HG03571 (cell line): ENCODE results near the gene SOCS1.

Experiments
- ATAC-seq: cut with Tn5 transposase; IDR thresholded peaks from one replicate; pipeline ENCODE4 v1.9.1; 2021; ENCODE audit not compliant: unreplicated experiment

The SOCS1 gene

DNA sequence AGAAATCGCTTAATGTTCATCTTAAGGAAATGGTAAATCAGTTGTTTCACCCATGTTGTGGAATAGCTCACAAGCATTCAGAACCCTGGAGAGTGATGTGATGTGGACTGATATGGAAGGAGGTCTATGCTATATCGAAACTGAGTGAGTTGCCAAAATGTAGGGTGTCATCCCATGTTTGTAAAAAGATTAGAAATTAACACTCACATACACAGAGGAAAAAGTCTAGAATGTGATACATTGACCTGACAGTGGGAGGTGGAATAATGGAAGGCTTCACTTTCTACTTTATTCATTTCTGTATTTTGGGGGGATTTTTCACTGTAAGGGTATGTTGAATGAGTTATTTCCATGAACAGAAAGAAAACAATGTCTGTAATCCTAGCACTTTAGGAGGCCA, 29.8 kb upstream of the SOCS1 start:
- no peak for ATAC-seq

DNA sequence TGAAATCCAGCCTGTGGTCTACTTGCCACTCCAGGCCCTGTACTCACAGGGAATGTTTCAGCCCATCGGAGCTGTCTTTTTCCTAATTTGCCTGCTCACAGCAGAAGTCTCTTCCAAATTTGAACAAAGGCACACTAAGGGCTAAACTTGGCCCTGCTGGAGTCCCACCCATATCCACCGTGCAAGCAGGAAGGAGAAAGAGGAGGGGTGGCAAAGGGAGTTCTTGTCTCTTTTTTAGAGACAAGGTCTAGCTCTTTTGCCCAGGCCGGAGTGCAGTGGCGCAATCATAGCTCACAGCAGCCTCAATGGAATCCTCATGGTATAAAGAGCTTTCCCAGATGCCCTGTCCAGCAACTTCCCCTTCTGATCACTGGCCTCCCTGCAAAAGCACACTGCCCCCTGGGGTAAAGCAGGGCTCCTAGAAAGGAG, 27.8 kb upstream of the SOCS1 start:
- ATAC-seq, result no peak

DNA sequence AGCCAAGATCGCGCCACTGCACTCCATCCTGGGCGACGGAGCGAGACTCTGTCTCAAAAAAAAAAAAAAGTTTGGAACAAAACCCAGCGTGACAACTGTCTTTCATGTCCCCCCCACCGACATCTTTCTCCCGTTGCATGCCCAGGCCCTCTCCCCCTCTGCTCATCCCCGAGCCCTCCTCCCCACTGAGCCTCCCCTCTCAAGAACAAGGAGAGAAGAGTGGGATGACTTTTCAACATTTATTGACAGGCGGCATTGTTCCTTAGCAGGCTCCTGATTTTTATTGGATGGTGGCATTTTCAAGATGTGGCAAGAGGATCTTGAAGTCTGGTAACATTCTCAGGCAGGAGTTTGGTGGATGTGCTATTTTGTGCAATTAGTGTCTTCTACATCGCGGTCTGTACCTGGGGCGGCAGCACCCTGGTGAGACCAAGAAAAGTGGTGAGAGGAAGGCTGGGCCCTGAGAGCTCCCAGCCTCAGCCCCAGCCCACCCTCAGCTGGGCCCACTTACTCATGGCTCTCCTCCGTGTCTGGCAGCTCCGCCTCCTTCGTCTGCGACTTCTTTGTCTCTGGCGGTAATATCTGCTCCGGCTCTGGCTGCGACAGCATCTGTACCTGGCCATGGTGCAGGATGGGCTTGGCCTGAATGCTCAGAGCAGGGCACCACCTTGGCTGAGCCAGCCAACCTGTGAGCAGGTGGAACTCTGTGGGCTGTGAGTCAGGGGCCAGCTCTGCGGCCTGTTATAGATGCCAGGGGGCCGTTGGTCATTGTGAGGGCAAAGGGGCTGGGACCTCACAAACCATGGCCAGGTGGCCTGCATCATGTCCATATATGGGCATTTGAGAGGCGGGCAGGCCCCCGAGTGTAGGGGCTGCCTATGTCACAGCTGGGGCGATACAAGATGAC, 24.9 kb upstream of the SOCS1 start, which contains the start of gene PRM1:
Gene PRM1, minus strand, starts transcription at position 715 of the 907 bp plus-strand sequence. Its CDS starts 92 bp downstream, at position 623.
- no peak for ATAC-seq

DNA sequence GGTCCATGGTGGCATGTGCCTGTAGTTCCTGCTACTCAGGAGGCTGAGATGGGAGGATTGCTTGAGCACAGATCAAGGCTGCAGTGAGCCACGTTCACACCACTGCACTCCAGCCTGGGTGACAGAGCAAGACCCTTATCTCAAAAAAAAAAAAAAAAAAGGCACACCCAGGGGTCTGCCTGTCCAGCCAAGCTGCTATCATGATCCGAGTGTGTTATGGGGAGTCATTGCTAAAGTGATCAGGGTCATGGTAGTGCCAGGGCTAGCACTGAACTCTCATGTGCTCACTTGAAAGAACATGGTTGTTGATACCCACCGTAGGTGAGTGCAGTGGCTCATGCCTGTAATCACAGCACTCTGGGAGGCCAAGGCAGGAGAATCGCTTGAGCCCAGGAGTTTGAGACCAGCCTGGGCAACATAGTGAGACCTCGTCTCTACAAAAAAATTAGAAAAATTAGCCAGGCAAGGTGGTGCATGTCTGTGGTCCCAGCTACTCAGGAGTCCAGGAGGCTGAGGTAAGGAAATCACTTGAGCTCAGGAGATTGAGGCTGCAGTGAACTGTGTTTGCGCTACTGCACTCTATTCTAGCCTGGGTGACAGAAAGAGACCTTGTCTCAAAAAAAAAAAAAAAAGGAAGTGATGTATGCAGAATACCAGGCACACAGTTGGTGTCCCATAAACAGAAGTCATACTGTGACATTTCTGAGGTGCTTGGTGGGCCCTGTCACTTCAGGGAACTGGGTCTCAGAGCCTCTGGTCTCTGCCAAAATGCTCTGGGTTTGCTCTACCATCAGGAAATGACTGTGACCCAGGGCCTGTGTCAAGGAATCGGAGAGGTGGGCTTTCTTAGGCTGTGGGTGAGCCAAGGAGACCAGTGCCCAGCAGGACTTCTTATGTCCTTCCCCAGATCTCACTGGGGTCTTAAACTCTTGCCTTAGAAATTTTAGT, 23.0 kb upstream of the SOCS1 start:
- ATAC-seq, result no peak

DNA sequence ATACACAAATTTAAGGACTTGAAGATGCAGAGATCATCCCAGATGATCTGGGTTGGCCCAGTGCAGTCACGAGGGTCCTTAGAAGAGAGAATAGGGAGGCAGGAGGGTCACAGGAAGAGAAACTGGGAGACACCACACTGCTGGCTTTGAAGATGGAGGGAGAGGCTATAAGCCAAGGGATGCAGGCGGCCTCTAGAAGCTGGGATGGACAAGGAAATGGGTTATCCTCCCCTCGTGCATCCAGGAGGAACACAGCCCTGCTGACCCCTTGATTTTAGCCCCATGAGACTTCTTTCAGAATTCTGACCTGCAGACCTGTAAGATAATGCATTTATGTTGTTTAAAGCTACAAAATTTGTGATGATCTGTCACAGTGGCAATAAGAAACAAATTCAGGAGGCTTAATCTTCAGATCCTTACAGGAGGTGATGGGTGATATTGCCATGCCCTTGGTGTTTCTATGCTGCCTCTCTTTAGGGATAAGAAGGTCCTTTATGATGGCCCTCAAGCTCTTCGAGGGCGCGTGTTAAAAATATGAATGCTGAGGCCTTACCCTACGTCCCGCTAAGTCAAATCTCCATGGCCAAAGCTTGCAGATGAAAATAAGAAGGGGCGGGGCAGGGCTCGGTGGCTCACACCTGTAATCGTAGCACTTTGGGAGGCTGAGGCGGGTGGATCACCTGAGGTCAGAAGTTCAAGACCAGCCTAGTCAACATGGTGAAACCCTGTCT, 21.8 kb upstream of the SOCS1 start:
- no peak for ATAC-seq

DNA sequence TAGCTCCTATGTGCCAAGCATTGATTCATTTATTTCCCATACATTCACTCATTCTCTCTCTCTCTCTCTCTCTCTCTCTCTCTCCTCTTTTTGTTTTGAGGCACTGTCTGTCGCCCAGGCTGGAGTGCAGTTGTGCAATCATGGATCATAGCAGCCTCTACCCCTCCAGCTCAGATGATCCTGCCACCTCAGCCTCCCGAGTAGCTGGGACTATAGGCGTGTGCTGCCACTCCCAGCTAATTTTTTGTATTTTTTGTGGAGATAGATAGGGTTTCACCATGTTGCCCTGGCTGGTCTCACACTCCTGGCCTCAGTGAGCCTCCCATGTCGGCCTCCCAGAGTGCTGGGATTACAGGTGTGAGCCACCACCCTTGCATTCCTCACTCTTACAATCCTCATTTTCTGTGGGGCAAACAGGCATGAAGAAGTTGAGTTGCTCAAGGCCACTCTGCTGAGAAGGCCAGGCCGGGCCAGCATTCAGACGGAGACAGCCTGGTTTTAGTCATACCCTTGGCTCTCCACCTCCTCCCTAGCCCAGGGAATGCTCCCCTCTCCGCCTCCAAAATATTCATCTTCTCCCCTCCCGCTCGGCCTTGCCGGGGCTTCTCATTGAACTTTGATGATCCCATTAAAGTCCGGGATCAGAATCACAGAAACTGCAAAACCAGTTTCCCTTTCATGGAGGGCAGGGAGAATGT, 21.0 kb upstream of the SOCS1 start:
- ATAC-seq, result no peak

DNA sequence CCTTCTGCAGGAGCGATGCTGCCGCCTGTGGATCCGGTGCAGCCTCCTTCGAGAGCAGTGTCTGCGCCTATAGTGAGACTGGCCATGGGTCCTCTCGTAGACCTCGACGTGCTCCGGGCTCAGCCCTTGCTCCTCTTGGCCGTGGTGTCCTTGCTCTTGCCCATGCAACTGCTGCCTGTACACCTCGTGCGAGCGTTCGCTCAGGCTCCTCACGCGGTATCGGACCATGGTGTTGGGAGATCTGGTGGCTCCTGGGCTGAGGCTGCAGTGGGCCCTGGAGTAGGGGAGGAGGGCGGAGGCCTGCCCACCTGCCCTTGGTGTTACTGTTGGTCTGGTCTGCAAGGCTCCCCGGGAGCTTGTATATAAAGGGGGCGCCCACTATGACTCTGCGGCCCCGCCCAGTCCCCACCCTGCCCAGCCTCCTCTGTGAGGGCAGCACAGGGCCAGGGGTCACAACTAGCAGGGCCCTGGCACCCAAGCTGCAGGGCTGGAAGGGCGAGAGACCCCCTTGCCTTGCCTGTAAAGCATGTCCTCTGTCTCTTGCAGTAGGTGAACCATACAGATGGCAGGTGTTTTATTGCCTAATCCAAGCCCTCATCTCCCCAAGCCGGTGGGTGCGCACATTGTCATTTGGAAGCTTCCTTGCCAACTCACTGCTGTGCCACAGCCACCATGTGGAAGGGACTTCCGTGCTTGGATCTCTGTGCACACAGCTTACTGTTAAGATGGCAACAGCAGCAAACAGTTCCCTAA, 20.3 kb upstream of the SOCS1 start, which contains the start of gene PRM2:
Gene PRM2, minus strand, starts transcription at position 338 of the 753 bp plus-strand sequence. Its CDS starts 110 bp downstream, at position 228.
- ATAC-seq, result no peak

DNA sequence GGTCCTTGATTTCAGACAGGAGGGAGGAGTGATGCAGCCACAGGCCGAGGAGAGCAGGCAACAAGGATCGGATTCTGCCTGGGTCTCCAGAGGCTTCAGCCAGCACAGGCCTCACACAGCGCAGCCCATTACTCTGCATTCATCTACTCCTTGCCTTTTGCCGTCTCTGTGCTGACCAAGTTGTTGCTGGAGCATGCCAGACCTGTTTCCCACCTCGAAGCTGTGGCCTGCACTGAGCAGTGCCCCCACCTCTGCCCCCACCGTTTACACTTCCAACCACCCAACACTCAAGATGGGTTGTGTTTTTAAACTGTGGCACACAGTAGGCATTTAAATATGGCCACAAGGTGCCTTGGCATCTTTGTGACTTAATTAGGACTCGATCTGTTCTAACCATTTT, 19.0 kb upstream of the SOCS1 start:
- ATAC-seq, result no peak

DNA sequence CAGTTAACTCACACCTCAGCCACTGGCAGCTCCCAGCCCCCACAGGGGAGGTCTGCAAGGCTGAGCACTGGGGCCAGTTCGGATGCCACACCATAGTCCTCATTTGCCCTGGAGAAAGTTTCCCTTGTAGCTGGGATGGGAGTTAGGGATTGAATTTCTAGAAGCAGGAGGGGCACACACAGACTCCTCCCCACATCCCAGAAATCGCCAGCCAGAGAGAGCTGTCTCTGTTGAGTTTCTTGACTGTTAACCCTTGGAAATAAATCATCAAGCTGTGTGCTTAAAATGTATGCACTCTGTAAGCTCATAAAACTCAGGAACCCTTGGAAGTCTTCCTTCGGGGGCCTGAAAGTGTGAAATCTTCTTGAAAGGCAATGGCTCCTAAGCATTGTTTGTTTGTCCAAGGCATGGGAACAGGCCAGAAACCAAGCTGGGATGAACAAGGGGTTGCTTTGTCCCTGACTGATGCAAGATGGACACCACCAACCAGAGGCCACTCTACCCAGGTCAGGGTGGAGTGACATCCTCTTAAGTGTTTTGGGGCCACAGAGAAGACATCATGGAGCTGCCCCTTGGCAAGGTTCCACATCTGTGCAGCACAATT, 17.8 kb upstream of the SOCS1 start:
- no peak for ATAC-seq

DNA sequence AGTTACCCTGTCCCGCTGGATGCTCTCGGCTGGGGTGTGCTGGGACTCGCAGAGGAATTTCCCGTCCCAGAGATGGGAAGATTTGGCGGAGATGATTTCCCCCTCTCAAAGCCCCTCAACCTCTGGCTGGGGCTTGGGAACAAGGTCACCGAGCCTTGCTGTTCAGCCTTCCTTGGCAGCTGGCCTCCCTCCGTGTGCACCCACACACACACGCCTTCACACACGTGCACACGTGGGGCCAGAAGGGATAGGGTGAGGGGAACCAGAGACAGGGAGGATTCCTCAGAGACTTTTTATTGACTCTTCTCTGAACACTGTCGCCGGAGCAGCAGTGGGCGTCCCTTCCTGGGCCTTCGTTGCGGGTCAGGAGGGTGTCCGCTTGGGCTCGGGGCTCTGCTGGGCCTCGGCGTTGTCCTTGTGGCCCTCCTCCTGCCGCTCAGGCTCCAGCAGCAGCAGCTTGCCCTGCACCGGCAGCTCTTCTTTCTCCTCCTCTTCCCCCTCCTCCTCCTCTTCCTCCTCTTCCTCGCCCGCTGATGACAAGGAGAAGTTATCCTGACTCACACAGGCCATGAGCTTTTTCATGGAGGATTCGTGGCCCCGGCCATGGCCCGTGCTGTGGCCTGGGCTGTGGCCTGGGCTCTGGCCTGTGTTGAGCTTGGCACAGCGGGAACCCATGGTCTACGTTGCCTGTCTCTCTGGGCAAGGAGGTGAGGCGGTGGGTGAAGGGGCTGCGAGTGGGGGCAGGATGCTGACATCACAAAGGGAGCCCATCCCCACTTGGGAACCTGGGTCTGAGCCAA, 17.1 kb upstream of the SOCS1 start, which contains the start of gene PRM3:
Gene PRM3, minus strand, starts transcription at position 709 of the 800 bp plus-strand sequence. Its CDS starts 34 bp downstream, at position 675.
- ATAC-seq, result no peak

DNA sequence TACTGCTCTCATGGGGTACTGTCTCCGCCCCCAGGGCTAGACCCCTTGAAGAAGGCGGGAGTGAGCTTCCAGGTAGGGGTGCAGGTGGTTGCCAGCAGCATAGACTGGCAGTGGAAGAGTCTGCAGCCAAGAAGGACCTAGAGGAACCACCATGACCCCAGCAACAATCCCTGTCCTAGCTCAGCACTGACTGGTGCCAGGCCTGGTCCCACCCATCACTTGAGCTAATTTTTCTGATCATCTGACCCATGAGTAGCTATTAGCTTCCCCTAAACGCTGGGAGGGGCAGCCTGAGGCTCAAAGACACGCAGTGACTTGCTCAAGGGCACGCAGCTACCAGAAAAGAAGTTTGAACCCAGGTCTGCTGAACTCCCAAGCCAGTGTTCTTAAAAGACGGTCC, 16.5 kb upstream of the SOCS1 start:
- no peak for ATAC-seq

DNA sequence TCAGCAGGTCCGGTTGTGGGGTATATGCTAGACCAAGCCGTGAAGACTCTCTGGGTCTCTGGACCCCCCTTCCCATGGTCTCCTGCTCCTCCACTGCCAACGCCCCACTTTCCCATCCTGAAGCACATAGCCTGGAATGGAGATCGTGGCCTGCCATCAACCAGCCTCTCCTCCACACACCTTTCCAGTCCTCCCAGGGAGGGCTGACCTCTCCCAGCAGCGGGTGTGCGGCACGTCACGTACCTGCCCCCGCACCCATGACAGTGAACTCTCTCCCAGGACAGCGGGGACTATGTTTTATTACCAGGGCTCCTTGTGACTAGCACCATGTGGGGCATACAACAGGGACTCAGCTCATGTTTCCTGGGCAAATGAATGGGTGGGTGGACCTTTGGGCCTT, 15.6 kb upstream of the SOCS1 start:
- no peak for ATAC-seq

DNA sequence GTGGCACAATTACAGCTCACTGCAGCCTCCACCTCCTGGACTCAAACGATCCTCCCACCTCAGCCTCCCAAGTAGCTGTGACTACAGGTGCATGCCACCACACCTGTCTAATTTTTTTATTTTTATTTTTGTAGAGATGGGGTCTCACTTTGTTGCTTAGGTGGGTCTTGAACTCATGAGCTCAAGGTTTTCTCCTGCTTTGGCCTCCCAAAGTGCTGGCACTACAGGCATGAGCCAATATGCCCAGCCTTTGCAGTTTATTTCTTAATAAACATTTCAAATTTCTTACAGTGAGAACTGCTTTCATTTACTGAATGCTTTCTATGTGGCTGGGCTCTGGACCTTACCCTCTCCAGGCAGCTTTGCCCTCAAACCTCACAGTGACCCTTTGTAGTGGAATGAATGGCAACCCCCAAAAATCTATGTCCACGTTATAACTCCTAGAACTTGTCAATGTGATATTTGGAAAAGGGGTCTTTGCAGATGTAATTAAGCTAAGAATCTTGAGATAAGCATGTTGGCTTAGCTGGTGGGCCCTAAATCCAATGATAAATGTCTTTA, 14.7 kb upstream of the SOCS1 start:
- no peak for ATAC-seq

DNA sequence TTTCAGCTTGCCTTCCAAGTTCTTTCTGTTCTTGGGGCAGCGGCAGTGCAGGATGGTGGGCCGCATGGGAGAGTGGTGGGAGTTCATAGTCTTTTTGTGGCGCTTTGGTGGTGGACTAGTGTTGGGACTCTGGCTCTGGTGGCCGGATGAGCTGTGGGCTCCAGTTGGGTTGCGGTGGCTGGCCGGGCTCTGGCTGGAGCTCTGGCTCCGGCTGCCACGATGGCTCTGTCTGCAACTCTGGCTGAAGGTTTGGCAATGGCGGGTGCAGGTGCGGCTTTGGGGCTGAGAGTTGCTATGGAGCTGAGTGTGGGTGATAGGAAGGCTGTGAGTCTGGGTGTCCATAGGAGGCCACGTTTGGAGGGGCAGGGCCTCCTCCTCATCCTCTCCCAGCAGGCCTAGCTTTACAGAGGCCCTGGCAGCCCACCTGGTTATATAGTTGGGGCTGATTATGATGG, 12.9 kb upstream of the SOCS1 start, which contains the start of gene TNP2:
Gene TNP2, minus strand, starts transcription at position 405 of the 455 bp plus-strand sequence. Its CDS starts 63 bp downstream, at position 342.
- no peak for ATAC-seq

DNA sequence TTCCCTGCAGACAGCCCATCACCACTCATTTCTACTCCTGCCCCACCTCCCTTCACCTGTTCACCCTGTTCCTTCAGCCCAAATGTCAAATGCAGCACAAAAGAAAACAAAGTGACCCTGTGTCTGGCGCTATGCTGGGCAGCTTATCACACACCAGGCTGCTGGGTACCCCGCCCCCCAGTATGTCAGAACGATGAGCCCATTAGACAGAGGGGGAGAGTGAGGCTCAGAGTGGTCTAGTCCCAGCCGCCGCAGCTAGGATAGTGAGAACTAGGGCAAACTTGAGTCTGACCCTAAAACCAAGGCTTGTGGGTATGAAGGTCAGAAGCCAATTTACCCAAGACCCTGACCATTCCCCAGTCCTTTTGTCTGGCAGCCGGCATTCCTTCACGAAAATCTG, 9.1 kb upstream of the SOCS1 start:
- ATAC-seq, result no peak

DNA sequence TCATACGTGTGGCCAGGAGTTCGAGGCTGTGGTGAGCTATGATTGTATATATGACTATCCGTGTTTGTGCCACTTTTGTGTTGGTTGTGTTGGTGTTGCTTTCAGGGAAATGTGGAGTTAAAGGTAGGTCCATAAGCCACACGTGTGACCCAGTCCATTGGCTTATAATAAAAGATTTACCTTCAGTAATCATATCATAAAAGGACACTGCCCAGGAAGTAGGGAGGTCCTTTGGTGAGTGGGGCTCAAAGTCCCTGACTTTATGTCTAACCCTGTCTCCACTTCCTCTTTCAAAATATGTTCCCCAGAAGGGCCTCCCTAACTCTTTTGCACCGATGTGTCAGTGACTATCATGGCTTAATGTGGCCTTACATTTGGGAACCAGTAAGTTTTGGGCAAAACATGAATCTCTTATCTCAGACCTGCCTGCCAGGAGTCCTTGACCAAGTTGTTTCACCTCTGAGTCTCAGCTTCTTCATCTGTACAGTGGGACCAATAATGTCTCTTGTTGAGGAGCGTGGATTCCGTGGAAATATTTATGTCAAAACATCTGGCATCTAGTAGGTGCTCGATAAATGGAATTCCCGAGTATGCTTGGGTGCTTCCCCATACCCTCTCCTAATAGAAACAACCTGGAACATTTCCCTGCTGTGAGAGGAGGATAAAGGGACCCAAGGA, 8.3 kb upstream of the SOCS1 start:
- ATAC-seq, result no peak

DNA sequence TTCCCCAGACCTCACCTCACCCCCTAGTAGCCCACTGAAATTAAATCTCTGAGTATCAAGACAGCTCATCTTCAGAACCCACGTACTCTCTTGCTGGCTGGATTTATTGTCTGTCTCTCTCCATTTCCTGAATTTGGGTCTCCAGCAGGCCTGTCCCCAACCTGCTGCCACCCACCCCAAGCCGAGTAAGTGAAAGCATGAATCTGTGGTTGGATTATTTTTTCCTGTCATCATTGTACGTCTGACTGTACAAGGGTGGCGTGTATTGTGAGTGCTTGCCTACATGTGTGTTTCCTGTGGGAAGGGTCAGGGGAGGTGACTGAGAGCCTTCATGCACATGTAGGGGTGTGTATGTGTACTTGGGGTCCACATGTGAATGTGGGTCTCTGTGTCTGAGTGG, 7.7 kb upstream of the SOCS1 start:
- ATAC-seq, result no peak
